GM18498 (cell line): ENCODE measurements around the gene ILK.

ENCODE experiments used
- ATAC-seq: cut with Tn5 transposase; IDR thresholded peaks from one replicate; pipeline ENCODE4 v1.9.1; 2021; ENCODE audit warnings: mild to moderate bottlenecking, moderate library complexity; ENCODE audit not compliant: unreplicated experiment

ILK gene

GRCh38 chr11:6654281-6655019, 50.9 kb downstream of the ILK start:
- ATAC-seq = no peak

- ATAC-seq = no peak
Observed at GRCh38 chr11:6655020-6655789, 51.6 kb downstream of the ILK start.

GRCh38 chr11:6655790-6656583, 52.4 kb downstream of the ILK start, which contains the start of gene DCHS1:
Gene DCHS1, minus strand, starts transcription at chr11:6655809. Its CDS starts 14,196 bp downstream, at chr11:6641613.
- ATAC-seq = no peak

GRCh38 chr11:6656584-6656915, 53.0 kb downstream of the ILK start:
- no peak for ATAC-seq

- no peak for ATAC-seq
Observed at GRCh38 chr11:6656936-6657335, 53.4 kb downstream of the ILK start.

GRCh38 chr11:6657346-6657745, 53.8 kb downstream of the ILK start:
- ATAC-seq = no peak

- no peak for ATAC-seq
Observed at GRCh38 chr11:6658647-6659046, 55.1 kb downstream of the ILK start.
